ENCODE results near the gene MTMR6.
A peak's percentile ranks its signal among the peaks of the same experiment; 100 is the strongest.

The MTMR6 gene

DNA sequence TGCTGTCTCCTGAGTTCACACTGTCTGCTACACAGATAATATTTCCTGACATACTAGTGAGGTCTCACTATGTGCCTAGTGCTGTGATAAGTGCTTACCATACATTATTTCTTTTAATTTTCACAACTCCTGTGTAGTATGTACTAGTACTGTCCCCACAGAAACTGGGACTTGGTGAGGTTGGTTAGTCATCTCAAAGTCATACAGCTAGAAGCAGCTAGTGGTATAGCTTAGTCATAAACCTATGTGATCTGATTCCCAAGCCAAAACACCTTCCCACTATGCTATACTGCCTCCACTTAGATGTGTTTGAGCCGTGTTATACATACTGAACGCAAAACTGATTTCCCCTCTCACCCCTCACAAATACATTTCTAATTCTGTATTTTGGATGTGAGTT is 10.5 kb downstream of the MTMR6 start:
- no peak for DNase-seq

DNA sequence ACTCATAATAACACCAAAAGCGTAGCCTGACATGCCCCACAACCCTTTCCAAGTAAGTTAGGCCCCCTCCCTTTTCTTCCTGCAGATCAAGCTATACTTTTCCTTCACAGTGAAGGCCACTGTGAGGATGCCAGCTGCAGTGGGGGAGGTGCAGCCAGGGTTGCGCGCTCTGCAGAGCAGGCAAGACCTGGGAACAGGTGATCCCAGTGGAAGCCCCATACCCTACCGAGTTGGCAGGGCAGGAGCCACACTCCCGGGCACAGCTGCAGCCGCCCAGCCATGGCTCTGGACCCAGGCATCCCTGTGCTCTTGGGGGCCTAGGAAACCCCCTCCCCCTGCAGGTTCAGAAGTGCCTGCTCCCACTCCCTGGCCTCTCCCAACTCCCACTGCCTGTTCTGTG is 18.7 kb downstream of the MTMR6 start:
- DNase-seq, result no peak

DNA sequence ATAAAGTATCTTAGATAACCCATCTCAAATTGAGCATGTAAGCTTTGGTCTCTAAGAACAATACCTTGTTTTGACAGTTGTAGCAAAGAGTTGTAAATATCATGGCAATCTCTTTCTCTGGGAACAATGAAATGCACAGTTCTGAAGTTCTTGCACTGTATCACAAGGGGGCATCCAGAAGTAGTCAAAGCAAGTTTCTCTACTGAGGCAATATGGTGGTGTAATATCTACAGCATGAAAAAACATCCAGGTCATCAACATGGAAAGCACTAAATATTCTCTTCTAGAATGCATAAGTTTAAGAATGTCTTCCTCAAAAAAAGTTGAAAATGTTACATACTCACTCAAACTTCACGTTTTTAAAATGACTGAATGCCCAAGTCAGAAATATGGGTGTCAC is 19.6 kb downstream of the MTMR6 start:
- DNase-seq, result no peak

DNA sequence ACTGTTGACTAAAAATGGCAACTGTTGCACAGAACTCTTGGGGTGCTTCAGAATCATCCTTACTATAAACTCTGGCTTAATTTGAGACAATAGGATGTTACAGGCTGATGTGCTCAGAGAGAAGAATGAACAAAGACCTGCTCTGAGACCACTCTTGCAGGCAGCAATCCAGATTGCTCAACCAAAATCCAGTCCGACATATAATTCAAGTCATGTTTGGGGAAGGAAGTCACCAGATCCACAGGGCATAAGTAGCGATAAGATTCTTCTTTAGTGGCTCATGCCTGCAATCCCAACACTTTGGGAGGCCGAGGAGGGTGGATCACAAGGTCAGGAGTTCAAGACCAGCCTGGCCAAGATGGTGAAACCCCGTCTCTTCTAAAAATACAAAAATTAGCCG is 20.6 kb downstream of the MTMR6 start:
- no peak for DNase-seq

DNA sequence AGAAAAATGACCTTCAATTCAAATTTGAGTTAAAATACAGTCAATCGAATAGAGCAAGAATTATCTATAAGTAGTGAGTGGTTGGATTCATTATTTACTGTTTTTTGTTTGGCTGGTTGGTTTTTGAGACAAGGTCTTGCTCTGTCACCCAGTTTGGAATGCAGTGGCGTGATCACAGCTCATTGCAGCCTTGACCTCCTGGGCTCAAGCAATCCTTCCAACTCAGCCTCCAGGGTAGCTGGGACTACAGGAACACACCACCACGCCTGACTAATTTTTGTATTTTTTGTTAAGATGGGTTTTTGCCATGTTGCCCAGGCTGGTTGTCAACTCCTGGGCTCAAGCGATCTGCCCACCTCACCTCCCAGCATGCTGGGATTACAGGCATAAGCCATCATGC is 25.0 kb downstream of the MTMR6 start:
- no peak for DNase-seq

DNA sequence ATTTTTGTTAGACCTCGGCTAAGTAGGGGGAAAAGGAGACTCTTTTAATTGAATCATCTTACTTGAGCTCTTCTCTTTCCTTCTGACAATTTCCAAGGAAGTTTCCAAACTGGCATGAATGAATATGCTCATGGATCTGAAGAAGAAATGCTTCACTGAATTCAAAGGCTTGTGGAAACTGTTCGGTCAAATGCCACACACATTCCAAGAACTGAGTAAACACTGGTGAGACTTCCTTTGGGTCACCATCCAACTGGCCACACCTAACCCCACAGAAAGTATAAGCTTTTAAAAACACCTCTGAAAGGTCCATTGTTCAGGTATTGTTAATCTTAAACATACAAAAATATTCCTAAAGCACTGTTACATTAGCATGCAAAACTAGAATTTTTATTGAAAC is 33.6 kb downstream of the MTMR6 start:
- no peak for DNase-seq

DNA sequence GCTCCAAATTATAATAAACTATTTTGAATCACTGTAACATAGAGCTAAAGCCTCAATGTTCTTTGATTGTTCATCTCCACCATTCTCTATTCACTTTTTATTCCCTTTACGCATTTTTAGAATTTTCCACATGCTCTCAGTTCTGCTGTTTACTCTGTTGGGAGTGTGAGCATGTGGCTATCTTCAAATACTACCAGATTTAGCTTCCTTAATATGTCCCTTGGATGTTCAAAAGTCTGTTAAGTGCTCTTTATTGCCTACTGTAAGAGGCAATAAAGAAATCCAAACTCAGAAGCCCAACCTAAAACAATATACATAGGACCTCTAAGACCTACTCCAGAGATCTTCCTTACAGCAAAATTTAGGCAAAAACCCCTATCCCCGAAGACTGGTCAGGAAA is 34.5 kb downstream of the MTMR6 start:
- no peak for DNase-seq

DNA sequence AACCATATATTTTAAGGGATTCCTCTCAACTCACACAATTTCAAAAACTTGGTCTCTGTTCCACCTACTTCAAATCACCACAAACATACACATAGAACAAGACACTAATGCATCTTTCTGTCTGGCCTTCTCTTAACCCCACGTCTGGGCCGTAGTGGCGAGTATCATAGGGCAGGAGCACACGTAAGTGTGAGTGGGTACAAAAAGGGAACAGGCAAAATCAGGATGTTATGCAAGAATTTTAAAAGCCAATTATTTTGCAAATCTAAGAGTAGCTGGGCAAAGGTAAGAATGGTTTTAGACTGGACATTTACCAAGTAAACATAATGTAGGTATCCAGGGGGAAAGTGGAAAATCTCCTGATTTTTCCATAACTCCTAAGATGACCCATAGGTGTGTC is 35.1 kb downstream of the MTMR6 start:
- DNase-seq, result no peak

DNA sequence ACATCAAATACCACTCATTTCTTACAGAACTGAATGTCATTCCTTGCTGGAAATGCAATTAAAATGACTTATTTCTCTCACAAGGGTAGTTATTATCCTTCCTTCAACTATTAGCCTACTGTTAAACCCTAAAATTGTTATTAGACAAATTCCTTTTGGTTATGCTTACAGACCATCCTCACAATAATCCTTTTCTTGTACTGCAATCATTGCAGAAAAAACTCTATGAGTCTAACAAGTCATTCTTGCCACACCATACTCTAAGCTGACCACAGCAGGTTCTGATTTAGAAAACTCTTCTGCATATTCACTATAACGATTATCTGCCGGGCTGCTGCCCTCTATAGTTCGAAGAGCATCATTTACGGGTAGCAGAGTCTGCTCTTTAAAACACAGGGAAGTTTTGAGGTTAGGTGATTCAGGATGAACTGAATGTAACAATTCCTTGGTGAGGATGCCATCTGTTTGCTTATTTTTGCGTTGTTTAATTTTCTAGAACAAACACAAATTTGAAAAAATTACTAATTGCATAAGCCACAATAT is 38.2 kb downstream of the MTMR6 start:
- DNase-seq, result peak; percentile 39 to 91

DNA sequence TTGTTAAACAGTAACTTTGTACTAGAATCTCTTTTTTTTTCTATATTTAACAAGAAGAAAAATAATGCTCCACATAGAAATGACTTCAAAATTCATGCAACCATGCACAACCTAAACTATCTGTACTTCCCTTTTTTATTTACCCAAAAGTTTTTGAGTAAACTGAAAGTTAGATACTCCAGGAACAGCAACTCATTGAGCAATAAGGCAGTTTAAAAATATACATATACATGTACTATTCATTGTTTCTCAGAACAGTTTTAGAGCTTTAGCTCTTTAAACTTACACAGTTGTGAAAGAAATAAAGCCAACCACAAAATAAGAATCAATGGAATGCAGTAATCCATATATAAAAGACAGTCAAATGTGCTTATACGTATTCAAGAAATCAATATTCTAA is 39.2 kb downstream of the MTMR6 start:
- DNase-seq, result no peak

DNA sequence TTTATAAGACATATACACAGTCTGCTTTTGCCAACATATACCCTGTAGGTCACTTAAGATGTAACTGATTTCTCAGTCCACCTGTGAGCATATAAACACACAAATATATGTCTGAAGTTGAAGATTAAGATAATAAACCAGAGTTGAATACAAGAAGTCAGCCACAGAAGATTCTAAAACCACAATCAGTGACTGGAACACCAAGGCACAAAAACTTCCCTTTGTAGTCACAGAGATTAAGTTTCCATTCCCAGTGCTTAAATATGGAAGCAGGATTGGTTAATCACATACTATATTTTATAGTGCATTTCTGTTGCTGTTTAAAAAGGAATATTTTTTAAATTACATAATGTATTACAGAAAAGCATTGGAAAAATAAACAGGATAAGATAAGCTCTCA is 39.9 kb downstream of the MTMR6 start:
- DNase-seq, result no peak

DNA sequence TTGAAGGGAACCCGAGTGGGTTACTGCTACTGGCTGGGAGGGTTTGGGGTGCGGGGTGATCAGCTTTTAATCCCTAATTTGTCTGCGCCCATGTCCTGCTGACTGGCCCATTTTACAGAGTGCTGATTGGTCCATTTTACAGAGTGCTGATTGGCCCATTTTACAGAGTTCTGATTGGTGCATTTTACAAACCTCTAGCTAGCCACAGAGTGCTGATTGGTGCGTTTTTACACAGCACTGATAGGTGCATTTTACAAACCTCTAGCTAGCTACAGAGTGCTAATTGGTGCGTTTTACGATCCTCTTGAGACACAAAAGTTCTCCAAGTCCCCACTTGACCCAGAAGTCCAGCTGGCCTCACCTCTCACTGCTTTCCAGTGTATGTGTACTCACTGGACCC is 43.2 kb downstream of the MTMR6 start:
- DNase-seq, result no peak

DNA sequence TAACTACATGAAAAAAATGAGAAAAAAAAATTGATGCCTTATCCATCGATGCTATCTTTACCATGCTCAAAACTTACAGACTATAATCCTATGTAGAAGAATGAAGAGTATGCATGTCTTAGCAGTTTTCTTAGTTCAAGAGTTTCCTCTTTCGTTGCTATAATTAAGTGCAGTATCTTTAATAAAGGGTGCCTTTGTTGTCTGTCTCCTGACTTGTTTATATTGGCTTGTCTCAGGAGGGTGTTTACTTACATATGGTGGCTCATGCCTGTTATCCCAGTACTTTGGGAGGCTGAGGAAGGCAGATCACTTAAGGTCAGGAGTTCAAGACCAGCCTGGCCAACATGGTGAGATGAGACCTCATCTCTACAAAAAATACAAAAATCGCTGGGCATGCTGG is 44.3 kb downstream of the MTMR6 start:
- no peak for DNase-seq

DNA sequence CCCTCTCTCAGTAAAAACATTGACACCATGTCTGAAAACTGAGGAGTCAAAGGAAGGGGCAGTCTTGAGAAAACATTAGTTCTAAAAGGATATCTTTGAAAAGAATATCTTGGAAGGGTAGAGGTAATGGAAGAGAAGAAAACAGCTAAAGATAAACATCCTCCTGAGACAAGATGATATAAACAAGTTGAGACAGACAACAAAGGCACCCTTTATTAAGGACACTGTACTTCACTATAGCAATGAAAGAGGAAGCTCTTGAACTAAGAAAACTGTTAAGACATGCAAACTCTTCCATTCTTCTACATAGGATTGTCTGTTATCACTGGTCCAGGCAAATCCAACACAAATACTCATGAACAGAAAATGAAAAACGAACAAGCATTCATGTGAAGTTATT is 46.3 kb downstream of the MTMR6 start:
- no peak for DNase-seq

DNA sequence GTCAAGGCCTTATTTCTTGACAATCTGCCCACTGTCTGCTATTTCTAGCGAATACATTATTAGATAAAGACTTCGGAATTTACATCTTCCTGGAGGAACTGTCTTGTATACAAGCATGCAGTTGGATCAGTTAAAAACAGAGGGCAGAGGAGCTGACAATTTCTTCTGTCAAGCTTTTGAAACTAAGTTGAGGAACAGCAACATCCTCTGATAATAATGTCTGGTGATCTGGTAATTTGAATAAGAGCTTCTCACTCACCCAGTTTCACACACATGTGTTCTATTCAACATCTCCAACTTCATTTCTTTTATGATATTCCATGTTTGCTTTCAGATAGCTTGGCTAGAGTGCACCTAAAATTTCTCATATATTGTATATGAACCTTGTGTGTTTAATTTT is 50.2 kb downstream of the MTMR6 start:
- DNase-seq, result no peak

DNA sequence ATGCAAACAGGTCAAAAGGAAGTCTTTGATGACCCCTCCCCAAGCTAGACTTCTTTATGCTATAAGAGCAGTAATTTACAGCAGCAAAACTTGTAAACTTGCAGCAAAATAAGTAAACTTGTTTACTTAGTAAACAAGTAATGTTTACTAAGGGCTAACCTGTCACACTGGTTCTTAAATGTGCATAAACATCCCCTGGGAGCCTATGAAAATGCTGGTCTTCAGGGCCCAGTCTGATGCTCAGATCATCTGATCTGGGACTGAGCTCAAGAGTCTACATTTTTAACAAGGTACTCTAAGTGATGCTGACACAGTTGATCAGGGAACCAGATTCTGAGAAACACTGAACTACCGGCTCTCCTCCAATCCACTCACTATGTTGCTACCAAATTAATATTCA is 53.4 kb downstream of the MTMR6 start:
- no peak for DNase-seq

DNA sequence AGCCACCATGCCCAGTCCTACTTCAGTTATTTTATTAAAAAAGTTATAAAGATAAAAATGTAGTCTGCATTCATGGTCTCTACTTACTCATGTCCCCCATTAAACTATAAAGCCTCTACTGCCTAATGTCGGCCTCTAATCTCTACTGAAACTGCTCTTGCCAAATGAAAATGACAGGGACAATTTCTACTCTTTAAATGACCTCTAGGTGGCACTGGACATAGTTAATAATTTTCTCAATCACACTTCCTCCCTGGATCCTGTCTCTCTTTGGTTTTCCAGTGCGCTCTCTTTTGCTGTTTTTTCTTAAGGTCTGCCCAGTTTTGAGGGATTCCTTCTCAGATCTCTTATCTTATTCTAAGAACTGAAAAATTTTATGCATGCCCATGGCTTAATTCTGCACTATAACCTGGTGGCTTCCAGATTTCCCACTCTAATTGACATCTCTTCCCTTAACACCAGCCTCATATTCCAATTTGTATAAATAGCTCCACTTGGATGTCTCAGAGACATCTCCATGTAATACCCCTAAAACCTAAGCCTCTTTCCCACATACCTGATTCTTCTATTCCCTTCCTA is 54.3 kb downstream of the MTMR6 start:
- DNase-seq, result peak in 1 of 2 donors; percentile 82

DNA sequence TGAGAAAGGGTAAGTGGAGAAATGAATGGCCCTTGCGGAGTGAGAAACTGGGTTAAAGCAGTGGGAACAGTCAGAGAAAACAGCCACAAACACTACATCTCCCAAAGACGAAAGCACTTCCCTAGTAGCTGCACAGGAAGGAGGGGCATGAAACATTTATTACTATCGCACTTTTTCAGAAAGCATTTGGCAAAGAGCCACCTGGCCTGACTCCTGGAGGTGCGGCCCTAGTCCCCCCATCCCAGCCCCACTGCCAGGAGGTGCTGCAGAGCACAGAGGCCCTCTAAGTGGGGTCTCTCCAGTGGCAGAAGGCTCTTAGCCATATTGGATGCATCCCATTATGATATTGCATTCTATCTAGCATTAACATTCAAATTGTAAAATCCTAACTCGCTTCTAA is 55.8 kb downstream of the MTMR6 start:
- no peak for DNase-seq

DNA sequence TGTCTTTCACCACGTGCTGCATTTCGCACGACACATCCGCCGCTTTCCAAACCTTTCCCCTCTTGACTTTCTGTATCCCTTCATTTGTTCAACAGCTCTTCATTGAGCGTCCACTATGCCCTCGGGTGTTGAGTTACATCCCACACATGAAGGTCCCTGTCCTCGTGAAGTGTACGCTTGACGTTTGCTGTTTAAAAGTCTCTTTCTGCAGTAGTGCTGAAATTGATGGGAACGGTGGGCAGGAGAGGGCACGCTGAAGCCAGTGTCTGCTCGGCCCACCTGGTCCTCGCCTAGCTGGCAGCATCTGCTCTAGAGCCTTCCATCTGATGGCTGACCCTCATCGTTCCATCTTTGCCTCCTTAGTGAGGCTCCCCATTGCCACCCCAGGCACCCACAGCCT is 59.6 kb downstream of the MTMR6 start:
- DNase-seq, result no peak

DNA sequence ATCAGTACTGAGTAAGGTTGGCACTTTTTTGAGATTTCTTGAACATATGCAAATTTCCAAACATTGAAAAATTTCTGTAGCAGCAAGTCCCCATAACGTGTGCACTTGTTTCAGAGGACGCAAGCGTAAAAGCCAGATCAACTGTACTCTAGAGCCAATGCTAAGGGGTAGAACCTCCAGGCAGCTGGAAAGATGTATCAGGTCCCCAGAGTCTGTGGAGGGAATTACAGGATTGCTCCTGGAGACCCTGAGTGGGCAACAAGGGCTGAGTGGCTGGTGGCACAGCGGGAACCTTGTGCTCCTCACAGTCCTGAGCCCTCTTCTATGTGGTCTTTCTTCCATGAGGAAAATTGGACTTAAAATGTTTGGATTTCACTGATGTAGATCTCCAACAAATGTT is 61.3 kb downstream of the MTMR6 start:
- DNase-seq, result no peak

DNA sequence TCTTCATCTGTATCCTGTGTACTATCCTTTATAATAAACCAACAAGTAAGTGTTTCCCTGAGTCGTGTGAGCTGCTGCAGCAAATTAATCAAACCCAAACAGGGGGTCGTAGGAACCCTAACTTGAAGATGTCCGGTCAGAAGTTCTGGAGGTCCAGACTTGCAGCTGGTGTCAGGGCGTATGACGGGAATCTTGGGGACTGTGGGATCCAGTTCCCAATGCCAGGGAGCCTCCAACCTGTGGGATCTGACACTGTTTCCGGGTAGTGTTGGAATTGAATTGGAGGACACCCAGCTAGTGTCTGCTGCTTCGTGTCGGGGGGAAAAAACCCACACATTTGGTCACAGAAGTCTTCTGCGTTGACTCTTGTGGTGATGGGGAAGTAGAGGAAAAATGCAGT is 63.1 kb downstream of the MTMR6 start:
- no peak for DNase-seq

DNA sequence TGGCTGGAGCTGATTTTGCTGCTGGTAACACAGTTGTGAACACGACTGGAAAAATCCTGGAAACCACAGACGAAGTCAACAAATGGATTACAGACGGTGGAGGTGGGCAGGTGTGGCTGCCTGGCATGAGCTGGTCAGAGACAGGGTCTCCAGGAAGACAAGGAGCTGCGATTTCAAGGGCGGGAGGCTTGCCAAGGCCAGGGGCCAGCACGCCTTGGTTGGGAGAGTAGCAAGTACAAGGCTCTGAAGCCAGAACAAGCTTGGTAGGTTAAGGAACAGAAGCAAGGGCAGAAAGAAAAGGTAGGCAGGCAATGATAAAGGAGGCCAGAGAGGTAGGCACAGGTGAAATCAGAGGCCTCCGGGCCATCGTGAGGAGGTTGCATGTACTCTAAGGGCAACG is 64.5 kb downstream of the MTMR6 start:
- DNase-seq, result no peak

DNA sequence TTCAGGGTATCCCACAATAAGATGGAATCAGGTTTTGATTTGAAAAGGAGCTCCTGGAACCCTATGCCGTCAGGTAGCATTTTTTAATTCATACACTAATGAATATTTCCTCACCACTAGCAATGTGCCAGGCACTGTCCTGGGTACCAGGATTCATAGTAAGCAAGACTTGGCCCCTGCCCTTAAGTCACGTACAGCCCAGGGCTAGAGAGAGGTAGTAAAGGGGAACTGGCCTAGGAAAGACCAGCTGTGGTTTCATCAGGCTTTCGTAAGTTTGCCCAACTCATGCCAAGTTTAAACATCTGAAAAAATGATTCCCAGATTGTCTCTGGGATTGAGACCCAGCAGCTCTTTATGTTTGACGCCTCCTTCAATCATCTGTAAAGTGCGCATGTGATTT is 69.3 kb downstream of the MTMR6 start:
- DNase-seq, result no peak

DNA sequence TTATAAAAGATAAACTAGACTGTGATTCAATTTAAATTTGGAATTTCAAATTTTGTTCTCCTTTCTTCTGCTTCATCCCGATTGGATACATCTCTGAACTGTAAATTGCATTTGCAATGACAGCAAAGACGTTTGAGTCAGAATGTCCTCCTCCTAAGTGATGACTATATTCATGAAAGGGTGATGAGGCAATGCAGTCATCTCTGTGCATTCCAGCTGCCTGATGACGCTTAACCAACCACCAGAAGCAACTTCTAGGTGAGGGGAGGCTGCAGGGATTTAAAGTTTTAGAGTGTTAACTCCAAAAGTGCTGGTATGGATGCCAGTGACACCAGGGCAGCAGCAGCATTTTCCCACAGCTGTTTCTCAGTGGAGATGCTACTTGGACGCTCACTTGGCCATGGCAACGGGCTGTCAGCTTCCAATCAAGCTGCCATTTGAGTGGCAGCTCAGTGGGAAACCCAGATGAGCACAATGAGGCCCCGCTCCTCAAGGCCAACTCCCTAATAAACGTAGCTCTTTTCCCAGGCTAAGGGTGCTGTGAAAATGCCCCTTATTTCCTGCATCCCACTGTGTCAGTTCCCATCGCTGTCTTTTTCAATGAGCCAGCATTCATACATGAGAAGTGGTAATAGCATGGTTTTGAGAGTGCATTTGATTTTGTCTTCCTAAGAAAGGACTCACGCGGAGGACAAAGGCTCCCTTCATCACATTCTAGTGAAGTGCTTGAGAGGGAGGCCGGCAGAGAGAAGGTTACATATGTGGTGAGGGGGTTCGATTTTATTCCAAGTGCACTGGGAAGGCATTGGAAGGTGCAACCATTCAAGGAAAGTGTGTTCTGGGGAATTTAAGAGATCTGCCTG is 70.0 kb downstream of the MTMR6 start:
- no peak for DNase-seq

DNA sequence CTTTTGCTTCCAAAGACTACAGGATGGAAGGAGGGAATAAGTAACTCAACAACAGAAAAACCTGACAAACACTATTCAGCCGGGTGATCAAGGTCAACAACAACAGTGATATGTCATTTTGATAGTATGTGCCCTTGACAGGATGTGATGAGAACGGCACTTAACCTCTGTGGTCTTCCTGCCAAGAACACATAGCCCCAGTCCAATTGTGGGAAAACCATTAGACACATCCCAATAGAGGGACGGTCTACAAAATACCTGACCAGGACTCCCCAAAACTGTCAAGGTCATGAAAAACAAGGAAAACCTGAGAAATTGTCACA is 72.1 kb downstream of the MTMR6 start:
- no peak for DNase-seq

All from hippocampal formation (tissue), 2 donors.